ENCODE data around the gene ZFAND5. TPM values are rescaled to one million over a fixed set of nuclear protein-coding genes. Genes with fewer than 3 reads are reported as not detected.

The ZFAND5 gene, protein sequence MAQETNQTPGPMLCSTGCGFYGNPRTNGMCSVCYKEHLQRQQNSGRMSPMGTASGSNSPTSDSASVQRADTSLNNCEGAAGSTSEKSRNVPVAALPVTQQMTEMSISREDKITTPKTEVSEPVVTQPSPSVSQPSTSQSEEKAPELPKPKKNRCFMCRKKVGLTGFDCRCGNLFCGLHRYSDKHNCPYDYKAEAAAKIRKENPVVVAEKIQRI
- 147 and 159 TPM in 2 replicates for total RNA-seq

DNA sequence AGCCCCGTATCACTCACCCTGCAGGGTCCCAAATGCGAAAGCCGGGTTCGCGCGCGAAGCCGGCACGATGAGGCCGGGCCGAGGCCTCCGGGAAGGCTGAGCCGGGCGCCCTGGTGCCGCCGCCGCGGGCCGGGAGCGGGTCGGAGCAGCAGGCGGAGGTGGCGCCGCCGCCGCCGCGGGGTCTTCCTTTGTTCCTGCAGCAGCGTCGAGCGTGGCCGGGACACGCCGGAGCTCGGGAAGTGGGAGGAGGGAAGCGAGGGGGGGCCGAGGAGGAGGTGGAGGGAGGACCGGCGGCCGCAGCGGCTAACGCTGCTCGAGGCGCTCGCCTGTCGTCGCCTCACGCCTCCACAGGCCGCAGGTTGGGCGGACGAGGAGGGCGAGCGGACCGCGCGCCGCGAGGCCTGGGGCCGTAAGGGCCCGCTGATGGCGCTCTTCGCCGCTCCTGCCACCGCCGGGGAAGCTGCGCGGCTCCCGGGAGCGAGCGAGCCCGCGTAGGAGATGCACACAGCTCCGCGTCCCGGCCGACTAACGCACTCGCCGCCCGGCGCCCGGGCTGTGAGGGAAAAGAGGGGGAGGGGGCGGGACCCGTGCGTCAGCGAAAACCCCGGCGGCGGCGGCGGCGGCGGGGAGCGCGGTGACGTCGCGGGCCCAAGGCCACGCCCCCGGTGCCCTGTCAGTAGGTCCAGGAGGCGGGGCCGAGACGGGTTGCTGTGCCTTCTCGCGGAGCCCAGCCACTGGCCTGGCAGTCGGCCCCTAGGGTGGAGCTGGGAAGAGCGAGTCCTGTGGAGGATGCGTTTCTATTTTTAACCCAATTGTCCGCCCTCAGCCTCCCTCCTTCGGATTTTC lies at the start of gene ZFAND5:
Gene ZFAND5 (minus strand): TSS at position 530 of the 846 bp plus-strand sequence. CDS start 4,430 bp downstream, outside the sequence.
- DNase-seq (ENCODE audit: extremely low read depth, low read depth, low spot score) = peak; percentile 71

DNA sequence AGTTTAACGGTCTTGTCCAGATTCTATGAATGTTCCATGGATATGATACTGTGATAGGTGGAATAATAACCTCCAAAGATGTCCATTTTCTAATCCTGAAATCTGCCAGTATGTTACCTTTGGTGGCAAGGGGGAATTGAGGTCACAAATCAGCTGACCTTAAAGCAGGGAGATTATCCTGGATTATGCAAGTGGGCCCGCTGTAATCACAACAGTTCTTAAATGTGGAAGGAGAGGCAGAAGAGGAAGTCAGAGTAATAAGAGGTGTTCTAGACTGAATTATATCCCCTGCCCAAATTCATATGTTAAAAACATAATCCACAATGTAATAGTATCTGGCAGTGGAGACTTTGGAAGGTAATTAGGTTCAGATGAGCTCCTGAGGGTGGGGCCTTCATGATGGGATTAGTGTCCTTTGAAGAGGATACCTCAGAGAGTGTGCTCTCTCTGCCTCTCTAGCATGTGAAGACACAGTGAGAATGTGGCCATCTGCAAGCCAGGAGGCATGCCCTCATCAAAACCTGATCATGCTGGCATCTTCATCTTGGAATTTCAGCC lies 47.6 kb upstream of the ZFAND5 start:
- DNase-seq (ENCODE audit: extremely low read depth, low read depth, low spot score) = no peak

DNA sequence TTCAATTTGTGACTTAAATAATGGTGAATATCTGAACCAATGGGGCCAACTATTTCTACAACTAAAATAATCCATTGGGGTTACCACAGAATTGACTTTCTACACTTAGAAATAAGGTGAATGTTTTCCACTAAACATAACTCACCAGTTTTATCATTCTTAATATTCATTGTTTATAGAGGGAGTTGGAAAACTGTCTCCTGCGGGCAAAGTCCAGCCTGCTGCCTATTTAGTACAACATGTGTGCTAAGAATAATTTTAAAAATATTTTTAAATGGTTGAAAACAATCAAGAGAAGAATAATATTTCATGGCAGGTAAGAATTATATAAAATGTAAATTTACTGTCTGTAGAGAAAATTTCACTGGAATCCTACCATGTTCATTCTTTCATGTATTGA lies 45.2 kb upstream of the ZFAND5 start:
- DNase-seq (ENCODE audit: extremely low read depth, low read depth, low spot score) = no peak

DNA sequence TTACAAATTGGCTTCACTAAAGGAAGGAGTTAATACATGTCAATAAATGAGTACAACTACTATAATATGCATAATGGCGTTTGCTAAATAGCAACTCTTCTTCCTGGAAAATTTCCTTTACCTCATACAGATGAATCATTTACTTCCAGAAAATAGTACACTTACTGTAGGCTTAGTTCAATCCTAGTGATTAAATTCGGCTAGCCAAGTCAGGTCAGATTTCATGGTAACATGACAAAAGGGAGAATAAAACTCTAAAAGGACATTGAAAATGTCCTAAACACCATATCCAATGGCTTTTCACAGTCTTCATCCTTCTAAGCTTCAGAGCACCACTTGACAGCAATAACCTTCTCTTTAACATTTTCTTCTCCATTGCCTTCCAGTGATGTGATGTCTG lies 42.1 kb upstream of the ZFAND5 start:
- no peak for DNase-seq (ENCODE audit: extremely low read depth, low read depth, low spot score)

DNA sequence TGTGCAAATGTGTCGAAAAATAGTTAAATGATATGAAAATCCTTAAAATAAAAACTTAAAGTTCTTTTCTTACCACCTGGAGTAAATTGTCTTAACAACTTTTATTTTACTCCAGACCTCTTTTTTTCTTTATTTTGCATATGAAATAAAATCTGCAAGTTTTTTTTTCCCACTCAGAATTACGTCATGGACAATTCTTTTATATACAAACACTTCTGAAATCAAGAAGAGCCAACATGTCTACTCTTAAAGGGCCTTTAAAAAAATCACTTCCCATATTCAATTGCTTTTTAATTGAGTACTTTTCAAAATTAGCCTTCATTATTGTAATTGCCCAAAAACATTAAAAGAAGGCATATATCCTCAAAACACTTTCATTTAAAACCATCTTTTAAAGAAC lies 37.7 kb upstream of the ZFAND5 start:
- DNase-seq (ENCODE audit: extremely low read depth, low read depth, low spot score) = no peak

DNA sequence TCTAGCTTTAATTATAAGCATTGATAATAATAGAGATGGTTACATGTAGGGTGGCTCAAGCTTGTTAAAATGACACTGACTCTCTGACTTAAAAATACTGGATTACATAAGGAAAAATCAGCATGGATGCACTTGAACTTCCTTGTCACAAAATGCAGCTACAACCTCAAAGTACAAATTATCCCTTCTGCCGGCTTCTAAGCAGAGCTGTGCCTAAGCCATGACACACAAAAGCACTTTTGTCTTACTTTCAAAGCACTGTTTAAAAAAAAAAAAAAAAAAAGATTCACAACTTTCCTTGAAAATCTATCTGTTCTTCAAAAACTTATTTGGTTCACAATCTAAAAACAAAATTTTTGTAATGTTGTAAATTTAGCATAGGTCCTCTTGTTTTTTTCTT lies 36.4 kb upstream of the ZFAND5 start:
- DNase-seq (ENCODE audit: extremely low read depth, low read depth, low spot score) = no peak

DNA sequence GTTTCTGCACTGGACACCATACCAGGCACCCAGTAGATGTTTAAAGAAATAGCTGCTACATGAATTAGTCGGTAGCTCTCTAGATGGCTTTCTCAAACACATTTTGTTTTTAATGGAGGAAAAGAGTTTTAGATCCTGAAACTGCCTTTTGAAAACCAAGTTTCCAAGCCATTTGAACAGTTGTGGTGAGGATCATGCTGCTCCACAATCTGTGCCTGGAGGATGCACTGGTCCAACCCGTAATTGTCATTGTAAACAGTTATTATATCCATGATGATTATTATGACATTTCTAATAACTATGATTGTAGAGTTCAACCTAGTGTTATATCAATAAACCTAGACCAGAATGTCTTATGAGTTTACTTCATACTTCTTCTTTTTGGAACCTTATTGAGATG lies 35.9 kb upstream of the ZFAND5 start:
- no peak for DNase-seq (ENCODE audit: extremely low read depth, low read depth, low spot score)

DNA sequence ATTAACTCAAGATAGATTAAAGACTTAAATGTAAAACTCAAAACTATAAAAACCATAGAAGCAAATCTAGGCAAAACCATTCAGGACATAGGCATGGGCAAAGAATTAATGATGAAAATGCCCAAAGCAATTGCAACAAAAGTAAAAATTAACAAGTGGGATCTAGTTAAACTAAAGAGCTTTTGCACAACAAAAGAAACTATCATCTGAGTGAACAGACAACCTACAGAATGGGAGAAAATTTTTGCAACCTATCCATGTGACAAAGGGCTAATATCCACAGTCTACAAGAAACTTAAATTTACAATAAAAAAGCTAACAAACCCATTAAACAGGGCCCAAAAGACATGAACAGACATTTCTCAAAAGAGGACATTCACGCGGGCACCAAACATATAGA lies 34.4 kb upstream of the ZFAND5 start:
- DNase-seq (ENCODE audit: extremely low read depth, low read depth, low spot score) = no peak

DNA sequence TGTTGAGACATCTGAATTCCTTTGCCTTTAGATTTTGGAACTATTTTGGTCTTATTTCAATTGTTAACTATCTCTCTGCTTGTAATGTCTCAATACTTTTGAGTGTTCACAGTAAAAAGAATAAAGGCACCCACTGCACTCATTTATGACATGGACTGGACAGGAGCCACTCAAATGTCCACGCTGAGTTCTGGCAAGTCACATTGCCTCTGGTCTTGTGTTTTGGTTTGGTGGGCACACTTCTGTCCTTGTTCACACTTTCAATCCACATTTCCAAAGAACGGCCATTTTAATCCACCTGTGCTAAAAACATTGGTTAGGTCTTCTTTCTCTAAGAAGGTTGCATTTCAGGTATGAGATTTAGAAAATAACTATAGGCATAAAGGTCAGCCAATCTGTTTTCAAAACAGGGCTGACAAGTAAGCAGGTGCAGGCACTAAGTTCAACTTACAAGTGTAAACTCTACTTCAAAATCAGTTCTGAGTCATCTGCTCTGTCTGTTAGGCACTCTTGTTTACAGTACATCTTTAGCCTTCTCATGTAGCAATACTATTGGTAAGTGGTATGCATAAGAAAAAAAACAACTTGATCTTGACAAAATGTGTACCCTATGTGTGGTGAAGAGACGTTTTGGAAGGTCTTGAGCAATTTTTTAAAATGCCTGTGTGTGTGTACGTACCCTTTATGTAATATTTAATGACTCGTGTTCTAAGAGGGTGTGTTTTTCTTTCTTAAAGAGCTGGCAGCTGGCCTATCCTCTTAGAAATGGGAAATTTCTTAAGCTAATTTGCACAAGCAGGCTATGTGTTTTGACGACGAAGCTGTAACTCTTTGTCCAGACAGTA lies 31.5 kb upstream of the ZFAND5 start:
- no peak for DNase-seq (ENCODE audit: extremely low read depth, low read depth, low spot score)

DNA sequence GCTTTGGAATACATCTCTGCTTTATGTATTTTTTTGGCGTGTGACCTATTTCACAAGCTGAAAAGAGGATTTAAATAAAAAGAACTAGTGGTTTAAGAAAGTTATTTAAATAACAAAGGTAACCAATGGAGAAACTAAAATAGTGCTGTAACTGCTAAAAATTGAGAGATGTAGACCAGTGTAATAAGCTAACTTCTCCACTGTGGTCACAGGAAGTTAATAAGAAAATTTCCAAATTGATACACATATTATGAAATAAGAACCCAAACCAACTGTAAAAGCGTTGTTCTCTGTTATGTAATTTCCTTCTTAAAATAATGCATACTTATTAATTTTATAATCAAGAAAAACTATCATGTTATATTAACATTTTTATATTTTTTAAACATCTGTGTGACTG lies 29.1 kb upstream of the ZFAND5 start:
- no peak for DNase-seq (ENCODE audit: extremely low read depth, low read depth, low spot score)

DNA sequence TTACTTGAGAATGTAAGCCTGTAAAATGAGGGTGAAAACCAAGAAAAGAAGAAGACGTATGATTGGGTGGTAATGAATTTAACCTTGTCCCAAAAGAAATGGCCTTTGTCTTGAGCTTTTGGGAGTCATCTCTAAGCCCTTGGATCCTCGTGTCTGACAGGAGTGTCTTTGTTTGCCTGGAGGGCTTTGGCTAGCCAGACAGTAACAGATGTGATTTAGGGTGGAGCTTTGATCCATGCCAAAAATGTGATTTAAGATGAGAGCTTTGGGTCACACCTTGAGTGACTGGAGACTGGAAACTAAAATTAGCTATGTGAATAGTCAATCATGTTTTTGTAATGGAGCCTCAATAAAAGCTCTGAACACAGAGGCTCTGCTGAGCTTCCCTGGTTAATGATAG lies 25.9 kb upstream of the ZFAND5 start:
- no peak for DNase-seq (ENCODE audit: extremely low read depth, low read depth, low spot score)

DNA sequence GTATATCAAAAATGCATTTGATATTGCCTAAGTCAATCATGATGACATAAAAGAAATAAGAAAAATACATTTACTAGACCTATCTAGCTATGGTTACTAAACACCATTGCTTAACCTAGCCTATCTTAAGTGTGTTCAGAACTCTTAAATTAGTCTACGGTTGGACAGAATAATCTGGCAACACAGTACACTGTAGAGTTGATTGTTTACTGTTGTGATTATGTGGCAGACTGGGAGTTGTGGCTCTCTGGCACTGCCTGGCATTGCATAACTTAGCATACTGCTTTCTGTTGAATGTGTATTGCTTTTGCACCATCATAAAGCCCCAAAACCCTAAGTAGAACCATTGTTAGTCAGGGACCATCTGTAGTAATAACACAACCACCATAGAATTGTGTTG lies 21.2 kb upstream of the ZFAND5 start:
- DNase-seq (ENCODE audit: extremely low read depth, low read depth, low spot score) = no peak

DNA sequence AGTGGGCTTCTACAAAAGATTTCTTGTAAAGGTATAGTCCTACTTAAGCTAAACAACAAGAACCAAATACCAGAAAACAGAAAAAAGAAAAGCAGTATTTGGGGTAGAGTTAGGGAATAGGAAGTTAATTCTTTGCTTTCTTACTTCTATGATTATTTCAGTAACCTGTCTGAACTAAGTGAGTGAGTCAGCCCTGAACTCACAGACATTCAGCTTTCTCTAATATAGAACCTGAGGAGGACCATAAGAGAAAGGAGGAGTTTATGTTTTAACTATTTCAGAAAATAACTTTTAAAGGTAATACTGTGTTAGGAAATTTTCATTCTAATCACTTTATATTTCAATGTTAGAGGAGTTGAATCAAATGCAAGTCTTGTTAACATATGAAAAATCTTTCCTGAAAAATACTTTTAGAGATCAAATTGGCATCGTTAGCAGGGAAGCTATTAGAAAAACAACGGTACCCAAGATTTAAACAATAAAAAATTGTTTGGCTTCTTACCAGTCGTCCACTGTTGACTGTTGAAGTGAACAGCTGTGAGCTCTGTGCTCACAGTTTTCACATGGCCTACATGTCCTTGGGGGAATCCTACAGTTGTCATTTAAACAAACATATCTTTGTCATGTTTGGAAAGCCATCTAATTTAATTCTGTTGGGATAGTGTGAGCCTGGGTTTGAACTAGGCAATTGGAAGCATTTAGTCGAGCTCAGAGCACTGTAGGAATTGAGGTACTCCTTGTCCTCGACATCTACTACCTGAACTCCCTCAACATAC lies 19.9 kb upstream of the ZFAND5 start:
- DNase-seq (ENCODE audit: extremely low read depth, low read depth, low spot score) = no peak

DNA sequence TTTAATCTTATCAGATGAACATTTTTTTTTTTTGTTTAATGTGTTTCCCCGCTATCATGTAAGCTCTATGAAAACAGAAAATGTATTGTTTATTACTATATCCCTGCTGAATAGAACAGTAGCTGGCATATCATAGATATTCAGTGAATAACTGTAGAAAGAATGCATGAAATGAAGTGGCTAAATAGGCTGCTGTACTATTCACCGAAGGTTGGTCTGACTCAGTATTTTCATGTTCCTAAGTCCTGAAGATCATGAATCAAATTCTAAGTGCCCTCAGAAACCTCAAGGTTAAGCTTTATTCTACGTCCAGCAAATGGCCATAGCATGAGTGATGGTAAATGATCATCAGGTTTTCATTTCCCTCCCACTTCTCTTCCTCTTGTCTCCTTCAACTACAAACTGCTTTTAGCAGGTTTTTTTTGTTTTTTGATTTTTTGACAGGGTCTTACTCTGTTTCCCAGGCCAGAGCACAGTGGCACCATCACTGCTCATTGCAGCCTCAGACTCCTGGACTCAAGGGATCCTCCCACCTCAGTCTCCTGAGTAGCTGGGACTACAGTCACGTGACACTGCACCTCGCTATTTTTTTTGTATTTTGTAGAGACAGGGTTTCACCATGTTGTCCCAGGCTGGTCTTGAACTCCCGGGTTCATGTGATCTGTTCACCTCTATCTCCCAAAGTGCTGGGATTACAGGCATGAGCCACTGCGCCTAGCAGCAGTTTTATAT lies 19.1 kb upstream of the ZFAND5 start:
- DNase-seq (ENCODE audit: extremely low read depth, low read depth, low spot score) = no peak

DNA sequence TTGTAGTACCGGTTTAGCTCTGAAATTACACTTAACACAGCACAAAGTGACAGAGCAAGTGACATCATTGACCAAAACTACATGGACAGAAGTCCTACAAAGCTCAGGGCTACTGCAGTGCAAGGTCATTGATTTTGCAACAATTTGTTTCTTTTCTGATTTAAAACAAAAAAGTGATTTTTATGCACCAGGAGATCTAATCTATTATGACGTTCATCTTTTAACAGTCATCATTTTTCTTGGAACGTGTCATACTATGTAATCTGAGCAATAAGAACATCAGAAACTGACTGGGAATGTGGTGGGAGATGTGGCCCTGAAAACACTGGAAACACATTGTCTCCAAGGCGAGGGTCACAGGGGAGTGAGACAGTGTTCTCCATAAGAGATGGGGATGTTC lies 17.4 kb upstream of the ZFAND5 start:
- DNase-seq (ENCODE audit: extremely low read depth, low read depth, low spot score) = no peak

DNA sequence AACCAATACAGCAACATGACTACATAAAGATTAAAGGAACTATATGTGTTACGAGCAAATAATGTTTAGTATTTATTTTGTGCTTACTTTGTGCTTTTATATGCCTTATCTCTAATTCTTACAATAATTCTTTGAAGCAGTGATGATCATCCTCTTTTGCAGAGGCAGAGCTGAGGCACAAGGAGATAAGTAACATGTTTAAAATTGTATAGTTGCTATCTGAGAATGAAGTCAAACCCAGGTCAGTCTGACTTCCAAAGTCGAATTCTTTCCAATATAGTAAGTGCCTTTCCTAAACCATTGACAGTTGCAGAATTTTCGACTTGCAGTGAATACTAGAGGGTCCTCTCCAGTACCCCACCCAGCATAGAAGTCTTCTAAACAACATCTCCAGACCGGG lies 12.0 kb upstream of the ZFAND5 start:
- no peak for DNase-seq (ENCODE audit: extremely low read depth, low read depth, low spot score)

DNA sequence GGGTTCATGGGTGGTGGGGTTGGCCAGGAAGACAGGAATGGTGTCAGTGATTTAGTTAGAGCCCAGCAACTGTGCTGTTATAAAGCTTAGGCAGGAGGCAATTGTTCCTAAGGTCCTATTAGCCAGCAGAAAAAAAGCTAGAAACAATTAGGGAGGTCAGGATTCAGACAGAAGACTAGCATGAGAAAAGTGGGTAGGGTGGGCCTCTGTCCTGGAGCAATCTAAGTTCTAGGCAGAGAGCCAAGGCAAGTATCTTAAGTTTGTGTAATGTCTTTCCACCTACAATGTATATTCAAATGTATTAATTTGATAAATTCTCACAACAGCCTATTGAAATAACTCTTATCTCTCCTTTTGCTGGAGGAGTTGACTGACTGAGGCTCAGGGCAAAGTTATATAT lies 6.1 kb upstream of the ZFAND5 start:
- no peak for DNase-seq (ENCODE audit: extremely low read depth, low read depth, low spot score)

DNA sequence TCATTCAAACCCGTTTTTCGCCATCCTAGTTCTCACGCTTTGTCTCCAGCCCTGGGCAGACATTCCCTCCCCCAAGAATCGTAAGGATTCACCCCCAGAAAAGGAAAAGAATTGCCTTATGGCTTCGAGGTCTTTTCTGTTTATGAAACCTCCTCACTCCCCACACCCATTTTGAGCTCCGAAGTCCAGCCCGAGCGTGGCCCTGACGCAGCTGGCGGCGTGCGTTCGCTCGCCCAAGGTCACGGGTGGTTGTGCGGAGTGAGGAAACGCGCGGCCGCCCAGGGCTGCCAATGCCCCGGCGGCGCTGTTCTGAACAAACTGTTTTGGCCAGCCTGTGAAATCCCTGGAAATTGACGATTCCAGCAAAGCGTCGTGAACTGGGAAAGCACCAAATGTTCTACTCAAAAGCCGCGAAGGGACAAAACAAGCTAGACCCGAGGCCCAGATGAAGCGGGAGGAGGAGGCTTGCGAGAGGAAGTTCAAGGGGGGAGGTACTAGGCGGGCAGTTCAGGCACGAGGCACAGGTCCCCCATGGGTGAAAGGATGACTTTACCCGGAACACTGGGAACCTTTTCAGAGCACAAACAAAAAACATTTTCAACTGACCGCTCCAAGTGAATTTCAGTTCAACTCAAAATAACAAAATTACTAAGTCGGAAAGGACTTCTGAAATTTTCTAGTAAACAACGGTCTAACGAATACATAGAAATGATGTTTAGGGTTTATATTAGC lies 683 bp upstream of the ZFAND5 start:
- peak; percentile 64 for DNase-seq (ENCODE audit: extremely low read depth, low read depth, low spot score)

Measured in glomerular endothelial cell (primary cell).